ENCODE results near the gene SPDYE4. TPM values are rescaled to one million over a fixed set of nuclear protein-coding genes. Genes with fewer than 3 reads are reported as not detected.

SPDYE4 gene
- total RNA-seq, 2 experiments from 2014 or later, result not detected

DNA sequence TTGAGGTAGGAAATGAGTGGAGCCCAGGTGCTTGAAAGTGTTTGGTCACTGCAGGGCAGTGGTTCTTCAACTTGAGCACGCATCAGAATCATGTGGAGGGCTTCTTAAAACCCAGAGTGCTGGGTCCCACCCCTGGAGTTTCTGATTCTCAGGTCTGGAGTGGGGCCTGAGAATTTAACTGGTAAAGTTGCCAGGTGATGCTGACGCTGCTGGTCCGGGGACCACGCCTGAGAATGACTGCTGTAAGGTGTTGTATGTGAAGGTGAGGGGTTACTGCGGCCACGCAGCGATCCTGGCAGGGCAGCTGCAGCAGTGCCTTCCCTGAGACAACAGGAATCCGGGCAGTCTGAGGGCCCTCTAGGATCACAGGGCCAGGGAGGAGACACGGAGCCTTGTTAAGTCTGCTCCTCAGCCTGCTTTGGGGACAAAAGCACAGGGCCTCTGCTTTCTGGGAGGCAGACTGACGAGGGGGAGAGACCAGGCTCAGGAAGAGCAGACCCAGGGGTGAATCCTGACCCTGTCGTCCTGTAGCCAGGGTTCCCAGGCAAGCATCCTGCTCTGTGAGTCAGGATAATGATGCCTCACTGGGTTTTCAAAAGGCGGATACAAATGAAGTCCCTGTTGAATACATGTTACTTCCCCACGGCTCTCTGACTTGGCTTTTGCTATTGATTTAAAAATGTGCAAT, 30.0 kb downstream of the SPDYE4 start:
- CTCF ChIA-PET, result no interaction called here
- Mint-ChIP-seq H3K27ac (no peak overlapping the region), H3K4me1 (no peaks in the 10 kb centered on the region), H3K9me3 (ENCODE audit: low read depth) (no peaks in the 10 kb centered on the region), H3K36me3 (no peaks in the 10 kb centered on the region), H3K4me3 (no peak overlapping the region), H3K27me3 (peaks cover 6% of the 10 kb centered on the region)
- DNase-seq (no peak), ATAC-seq (no peak)

DNA sequence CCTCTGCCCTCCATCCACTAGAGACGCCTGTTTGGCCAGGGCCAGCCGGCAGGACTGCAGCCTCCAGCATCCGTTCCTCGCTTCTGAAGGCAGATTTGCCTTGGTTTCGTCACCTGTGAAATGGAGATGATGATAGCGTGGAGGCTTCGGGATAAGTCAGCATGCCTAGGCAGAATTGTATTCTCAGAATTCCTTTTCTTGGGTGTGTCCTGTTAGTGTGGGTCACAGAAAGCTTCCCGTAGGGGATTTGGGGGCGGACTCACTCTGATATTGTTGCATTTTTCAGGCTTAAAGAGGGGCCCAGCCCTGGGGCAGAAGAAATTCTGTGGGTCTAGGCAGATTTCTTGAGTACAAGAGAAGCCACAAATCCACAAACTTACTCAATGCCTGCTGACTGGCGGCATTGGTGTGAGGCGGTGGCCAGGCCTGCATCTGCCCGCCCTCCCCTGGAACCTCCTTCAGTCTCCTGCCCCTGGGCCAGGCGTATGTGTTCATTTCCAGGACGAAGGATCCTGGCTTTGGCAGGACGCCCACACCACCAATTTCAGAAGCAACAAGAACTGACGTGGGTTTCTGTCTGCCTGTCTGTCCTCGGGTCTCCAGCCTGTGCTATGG, 31.3 kb downstream of the SPDYE4 start:
- ATAC-seq, result no peak
- Mint-ChIP-seq H3K9me3 (ENCODE audit: low read depth) (no peaks in the 10 kb centered on the region), H3K27ac (no peak overlapping the region), H3K36me3 (no peaks in the 10 kb centered on the region), H3K4me1 (no peaks in the 10 kb centered on the region), H3K4me3 (no peak overlapping the region), H3K27me3 (peaks cover 6% of the 10 kb centered on the region)
- CTCF ChIA-PET, result interaction anchor here (0.6 kb wide), 1 partner anchor 42 kb away, joined by 3 read pairs; no protein-coding TSS in a partner anchor
- DNase-seq, result no peak

- ATAC-seq (no peak), DNase-seq (no peak)
- Mint-ChIP-seq H3K27ac (no peak overlapping the region), H3K27me3 (peaks cover 3% of the 10 kb centered on the region), H3K4me1 (no peaks in the 10 kb centered on the region), H3K36me3 (no peaks in the 10 kb centered on the region), H3K4me3 (no peak overlapping the region), H3K9me3 (ENCODE audit: low read depth) (no peaks in the 10 kb centered on the region)
- CTCF ChIA-PET, result no interaction called here
These were observed 32.2 kb downstream of the SPDYE4 start for GRCh38 chr17:8725881-8726876.

DNA sequence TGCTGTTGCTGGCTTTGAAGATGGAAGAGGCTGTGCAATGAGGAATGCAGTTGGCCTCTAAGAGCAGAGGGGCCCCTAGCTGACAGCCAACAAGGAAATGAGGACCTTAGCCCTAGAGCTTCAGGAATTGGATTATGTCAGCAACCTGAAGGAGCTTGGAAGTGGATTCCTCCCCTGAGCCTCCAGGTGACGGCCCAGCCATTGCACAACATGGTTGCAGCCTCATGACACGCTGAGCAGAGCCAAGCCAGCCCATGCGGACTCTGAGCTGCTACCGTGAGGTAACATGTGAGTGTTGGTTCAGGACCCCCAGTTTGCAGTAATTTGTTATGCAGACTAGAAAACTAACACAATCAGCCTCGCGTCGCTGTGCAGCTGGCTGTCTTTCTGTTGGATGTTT, 33.9 kb downstream of the SPDYE4 start:
- H3K27ac Mint-ChIP-seq, result no peak overlapping the region
- ATAC-seq (no peak), DNase-seq (no peak)
- no peaks in the 10 kb centered on the region for H3K36me3 Mint-ChIP-seq
- peaks cover 2% of the 10 kb centered on the region for H3K27me3 Mint-ChIP-seq
- H3K4me1 Mint-ChIP-seq, result no peaks in the 10 kb centered on the region
- H3K9me3 Mint-ChIP-seq (ENCODE audit: low read depth), result no peaks in the 10 kb centered on the region
- H3K4me3 Mint-ChIP-seq, result no peak overlapping the region
- CTCF ChIA-PET, result no interaction called here

DNA sequence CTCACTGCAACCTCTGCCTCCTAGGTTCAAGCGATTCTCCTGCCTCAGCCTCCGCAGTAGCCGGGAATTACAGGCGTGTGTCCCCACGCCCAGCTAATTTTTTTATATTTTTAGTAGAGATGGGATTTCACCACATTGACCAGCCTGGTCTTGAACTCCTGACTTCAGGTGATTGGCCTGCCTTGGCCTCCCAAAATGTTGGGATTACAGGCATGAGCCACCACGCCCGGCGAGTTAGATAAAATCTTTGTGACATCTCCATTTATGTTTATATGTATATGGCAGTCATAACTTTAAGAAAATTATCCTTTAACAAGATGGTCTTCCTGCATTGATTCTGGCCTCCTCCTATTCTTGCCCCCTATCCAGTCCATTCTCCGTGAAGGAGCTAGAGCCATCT, 37.8 kb downstream of the SPDYE4 start:
- Mint-ChIP-seq H3K9me3 (ENCODE audit: low read depth) (no peaks in the 10 kb centered on the region), H3K36me3 (no peaks in the 10 kb centered on the region), H3K27ac (no peak overlapping the region), H3K4me3 (no peak overlapping the region), H3K27me3 (peaks cover 2% of the 10 kb centered on the region), H3K4me1 (no peaks in the 10 kb centered on the region)
- CTCF ChIA-PET, result no interaction called here
- no peak for DNase-seq
- ATAC-seq, result no peak

- DNase-seq, result no peak
- H3K36me3 Mint-ChIP-seq, result no peaks in the 10 kb centered on the region
- CTCF ChIA-PET, result no interaction called here
- peaks cover 2% of the 10 kb centered on the region for H3K27me3 Mint-ChIP-seq
- H3K27ac Mint-ChIP-seq, result no peak overlapping the region
- H3K4me3 Mint-ChIP-seq, result no peak overlapping the region
- no peaks in the 10 kb centered on the region for H3K9me3 Mint-ChIP-seq (ENCODE audit: low read depth)
- ATAC-seq, result no peak
- H3K4me1 Mint-ChIP-seq, result no peaks in the 10 kb centered on the region
These were observed 38.8 kb downstream of the SPDYE4 start for GRCh38 chr17:8719291-8720246.

GRCh38 chr17:8718001-8718563, 40.3 kb downstream of the SPDYE4 start:
- H3K4me3 Mint-ChIP-seq, result no peak overlapping the region
- peaks cover 2% of the 10 kb centered on the region for H3K27me3 Mint-ChIP-seq
- DNase-seq (no peak), ATAC-seq (no peak)
- CTCF ChIA-PET, result interaction anchor here (1.3 kb wide), 1 partner anchor 119 kb away, joined by 3 read pairs; no protein-coding TSS in a partner anchor
- H3K36me3 Mint-ChIP-seq, result no peaks in the 10 kb centered on the region
- H3K9me3 Mint-ChIP-seq (ENCODE audit: low read depth), result no peaks in the 10 kb centered on the region
- H3K4me1 Mint-ChIP-seq, result no peaks in the 10 kb centered on the region
- H3K27ac Mint-ChIP-seq, result no peak overlapping the region

DNA sequence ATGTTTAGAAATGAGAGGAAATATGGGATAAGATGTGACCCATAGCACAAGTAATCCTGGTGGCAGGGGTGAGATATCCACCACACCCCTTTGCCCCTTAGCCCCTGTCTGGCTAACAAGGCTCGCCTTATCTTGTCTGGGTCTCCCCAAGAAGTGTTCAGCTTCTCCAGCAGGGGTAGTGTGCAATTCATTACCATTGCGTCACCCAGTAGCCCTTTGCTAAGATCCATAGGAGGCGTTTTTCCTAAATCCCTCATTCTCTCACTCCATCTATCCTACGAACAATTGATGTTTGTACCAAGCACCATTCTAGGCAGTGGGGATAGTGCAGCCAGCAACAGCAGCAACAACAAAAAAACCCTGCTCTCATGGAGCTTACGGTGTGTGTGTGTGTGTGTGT, 44.5 kb downstream of the SPDYE4 start:
- CTCF ChIA-PET, result interaction anchor here (0.7 kb wide), 1 partner anchor 310 kb away, joined by 3 read pairs; no protein-coding TSS in a partner anchor

DNA sequence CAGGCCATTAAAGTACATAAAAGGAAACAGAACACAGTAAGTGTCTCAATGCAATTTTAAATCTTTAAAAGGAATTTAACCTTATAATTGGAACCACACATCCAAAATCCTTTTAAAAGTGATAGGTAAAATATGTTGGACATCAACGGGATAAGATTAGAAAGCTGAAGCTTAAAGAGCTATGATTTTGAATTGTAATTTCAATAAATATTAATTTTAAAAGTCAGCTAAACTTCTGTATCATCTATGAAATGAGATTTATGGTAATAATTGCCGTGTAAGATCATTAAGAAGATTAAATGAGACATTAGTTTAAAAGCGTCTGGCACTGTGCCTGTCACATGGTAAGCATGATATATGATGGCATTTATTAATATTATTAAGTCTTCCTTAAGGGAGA, 45.0 kb downstream of the SPDYE4 start:
- ATAC-seq, result no peak
- Mint-ChIP-seq H3K27ac (no peak overlapping the region), H3K4me1 (no peaks in the 10 kb centered on the region), H3K36me3 (no peaks in the 10 kb centered on the region), H3K4me3 (no peak overlapping the region), H3K9me3 (ENCODE audit: low read depth) (no peaks in the 10 kb centered on the region), H3K27me3 (peaks cover 6% of the 10 kb centered on the region)
- no peak for DNase-seq
- CTCF ChIA-PET, result no interaction called here

More for the DNA sequence above, 44.5 kb downstream of the SPDYE4 start:
- no peak overlapping the region for H3K27ac Mint-ChIP-seq
- H3K9me3 Mint-ChIP-seq (ENCODE audit: low read depth), result no peaks in the 10 kb centered on the region
- no peak for DNase-seq
- peaks cover 6% of the 10 kb centered on the region for H3K27me3 Mint-ChIP-seq
- no peaks in the 10 kb centered on the region for H3K4me1 Mint-ChIP-seq
- H3K36me3 Mint-ChIP-seq, result no peaks in the 10 kb centered on the region
- no peak for ATAC-seq
- no peak overlapping the region for H3K4me3 Mint-ChIP-seq

DNA sequence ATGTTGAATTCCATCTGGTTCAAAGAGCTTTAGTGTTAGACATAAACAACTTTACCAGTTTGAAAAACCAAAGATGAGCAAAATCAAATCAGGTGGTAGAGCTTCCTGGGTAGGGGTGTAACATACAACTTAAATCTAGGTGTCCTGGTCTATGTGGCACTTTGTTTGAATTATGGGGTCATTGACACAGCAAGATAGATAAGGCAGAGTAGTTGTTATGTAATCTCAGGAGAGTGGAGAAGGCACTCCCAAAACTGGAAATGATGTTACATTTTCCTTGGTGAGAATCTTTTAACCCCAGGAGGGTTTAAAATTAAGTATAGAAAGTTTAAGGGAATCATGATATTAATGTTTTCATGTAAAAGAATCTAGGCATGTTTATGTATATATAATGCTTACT, 45.6 kb downstream of the SPDYE4 start:
- Mint-ChIP-seq H3K4me1 (no peaks in the 10 kb centered on the region), H3K9me3 (ENCODE audit: low read depth) (no peaks in the 10 kb centered on the region), H3K36me3 (no peaks in the 10 kb centered on the region), H3K27me3 (peaks cover 10% of the 10 kb centered on the region), H3K27ac (no peak overlapping the region), H3K4me3 (no peak overlapping the region)
- no peak for ATAC-seq
- CTCF ChIA-PET, result no interaction called here
- DNase-seq, result no peak

- no peaks in the 10 kb centered on the region for H3K36me3 Mint-ChIP-seq
- DNase-seq, result no peak
- H3K27ac Mint-ChIP-seq, result no peak overlapping the region
- H3K27me3 Mint-ChIP-seq, result peaks cover 14% of the 10 kb centered on the region
- ATAC-seq, result no peak
- H3K4me1 Mint-ChIP-seq, result no peaks in the 10 kb centered on the region
- CTCF ChIA-PET, result no interaction called here
- H3K9me3 Mint-ChIP-seq (ENCODE audit: low read depth), result no peaks in the 10 kb centered on the region
- no peak overlapping the region for H3K4me3 Mint-ChIP-seq
These were observed 47.1 kb downstream of the SPDYE4 start for GRCh38 chr17:8711291-8711690.

- H3K27me3 Mint-ChIP-seq, result peaks cover 16% of the 10 kb centered on the region
- CTCF ChIA-PET, result no interaction called here
- no peak overlapping the region for H3K27ac Mint-ChIP-seq
- DNase-seq, result no peak
- H3K9me3 Mint-ChIP-seq (ENCODE audit: low read depth), result no peaks in the 10 kb centered on the region
- H3K4me3 Mint-ChIP-seq, result no peak overlapping the region
- no peaks in the 10 kb centered on the region for H3K4me1 Mint-ChIP-seq
- no peak for ATAC-seq
- no peaks in the 10 kb centered on the region for H3K36me3 Mint-ChIP-seq
These were observed 47.5 kb downstream of the SPDYE4 start for GRCh38 chr17:8710813-8711212.

All from activated CD8-positive, alpha-beta memory T cell treated with anti-CD3 and anti-CD28 coated beads, Interleukin-2, amount 10 ng/mL, durations not matched to agents 7 days and 5 days (primary cell).